GM18867 (cell line): ENCODE data around the gene STPG3.
"Not testable (repeated sequence)": the region's sequence is repeated elsewhere in the genome, so short reads cannot be mapped to it uniquely, and the experiment has no call there.

Source experiments
- ATAC-seq: cut with Tn5 transposase; IDR thresholded peaks from one replicate; pipeline ENCODE4 v1.9.1; 2021; ENCODE audit warnings: mild to moderate bottlenecking, moderate library complexity; ENCODE audit not compliant: unreplicated experiment

Gene STPG3

GRCh38 chr9:137244486-137245449 is 6.3 kb upstream of the STPG3 start:
- ATAC-seq, result no peak

DNA sequence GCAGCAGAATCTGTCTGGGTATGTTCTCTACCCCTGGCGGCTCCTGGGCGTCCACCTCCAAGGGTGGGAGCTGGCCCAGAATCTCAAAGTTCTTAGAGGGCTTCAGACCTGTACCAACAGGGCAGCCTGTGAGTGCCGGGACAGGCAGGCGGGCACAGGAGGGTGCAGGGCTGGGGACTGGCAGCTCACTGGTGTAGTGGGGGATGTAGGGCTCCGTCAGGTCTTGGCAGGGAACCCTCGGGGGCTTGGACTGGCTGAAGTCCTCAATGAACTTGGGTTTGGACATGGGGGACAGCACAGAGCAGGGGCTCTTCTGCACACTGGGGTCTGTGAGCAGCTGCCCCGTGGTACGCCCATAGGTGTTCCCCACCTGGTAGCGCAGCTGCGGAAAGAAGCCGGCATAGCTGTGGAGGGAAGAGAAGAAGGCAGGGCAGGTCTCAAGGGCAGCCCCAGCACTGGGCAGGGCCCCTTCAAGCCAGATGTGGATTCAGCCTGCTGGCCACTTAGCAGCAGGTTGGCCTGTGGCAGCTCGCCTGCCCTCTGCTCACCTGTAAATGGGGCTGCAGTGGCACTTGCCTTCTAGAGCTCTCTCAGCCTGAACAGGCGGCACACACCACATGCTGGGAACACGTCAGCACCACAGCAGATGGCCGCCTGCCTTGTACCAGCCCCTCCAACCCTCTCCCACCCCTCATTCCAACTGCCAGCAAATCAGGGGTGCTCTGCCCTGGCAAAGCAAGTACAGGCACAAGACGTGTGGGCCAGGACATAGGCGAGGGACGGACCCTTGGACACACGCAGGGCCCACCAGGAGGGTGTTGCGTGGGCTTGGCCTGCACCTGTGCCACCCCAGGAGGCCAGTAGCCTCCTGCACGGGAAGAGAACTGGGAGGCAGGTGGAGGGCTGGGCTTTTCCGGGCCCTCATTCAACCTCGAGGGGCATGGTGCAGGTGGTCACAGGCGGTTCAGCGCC is 5.3 kb upstream of the STPG3 start:
- ATAC-seq, result no peak

GRCh38 chr9:137247135-137247915 is 3.8 kb upstream of the STPG3 start:
- ATAC-seq, result no peak

- no peak for ATAC-seq
Measured at GRCh38 chr9:137247916-137248175, 3.2 kb upstream of the STPG3 start.

GRCh38 chr9:137250329-137251193 is 525 bp upstream of the STPG3 start:
- no peak for ATAC-seq

DNA sequence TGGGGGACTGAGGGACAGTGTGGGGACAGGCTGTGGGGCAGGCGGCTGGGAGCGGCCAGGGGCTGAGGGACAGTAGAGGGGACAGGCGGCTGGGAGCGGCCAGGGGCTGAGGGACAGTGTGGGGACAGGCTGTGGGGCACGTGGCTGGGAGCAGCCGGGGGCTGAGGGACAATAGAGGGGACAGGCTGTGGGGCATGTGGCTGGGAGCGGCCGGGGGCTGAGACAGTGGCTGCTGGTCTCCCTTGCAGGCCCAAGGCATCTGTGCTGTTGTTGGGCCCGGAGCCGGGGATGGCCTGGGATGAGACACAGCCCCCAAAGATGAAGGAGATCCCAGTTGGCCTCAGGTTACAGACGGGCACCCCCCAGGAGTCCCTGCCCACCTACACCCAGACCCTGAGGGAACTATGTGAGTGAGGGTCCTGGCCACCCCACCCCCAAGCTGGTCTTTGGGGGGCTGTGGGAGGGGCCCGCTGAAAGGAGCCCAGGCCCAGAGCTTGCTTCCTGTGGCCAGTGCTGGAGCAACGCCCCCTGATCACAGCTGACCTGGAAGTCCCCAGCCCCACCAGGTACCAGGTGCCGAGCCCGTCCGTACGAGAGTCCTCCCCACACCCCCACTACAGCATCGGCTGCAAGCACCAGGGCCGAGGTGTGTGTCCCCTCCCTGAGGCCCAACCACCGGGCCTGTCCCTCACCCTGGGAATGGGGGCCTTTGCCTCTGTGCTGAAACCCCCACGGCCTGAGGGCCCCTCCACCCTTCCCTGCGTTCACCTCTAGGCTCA is 593 bp downstream of the STPG3 start:
- no peak for ATAC-seq

DNA sequence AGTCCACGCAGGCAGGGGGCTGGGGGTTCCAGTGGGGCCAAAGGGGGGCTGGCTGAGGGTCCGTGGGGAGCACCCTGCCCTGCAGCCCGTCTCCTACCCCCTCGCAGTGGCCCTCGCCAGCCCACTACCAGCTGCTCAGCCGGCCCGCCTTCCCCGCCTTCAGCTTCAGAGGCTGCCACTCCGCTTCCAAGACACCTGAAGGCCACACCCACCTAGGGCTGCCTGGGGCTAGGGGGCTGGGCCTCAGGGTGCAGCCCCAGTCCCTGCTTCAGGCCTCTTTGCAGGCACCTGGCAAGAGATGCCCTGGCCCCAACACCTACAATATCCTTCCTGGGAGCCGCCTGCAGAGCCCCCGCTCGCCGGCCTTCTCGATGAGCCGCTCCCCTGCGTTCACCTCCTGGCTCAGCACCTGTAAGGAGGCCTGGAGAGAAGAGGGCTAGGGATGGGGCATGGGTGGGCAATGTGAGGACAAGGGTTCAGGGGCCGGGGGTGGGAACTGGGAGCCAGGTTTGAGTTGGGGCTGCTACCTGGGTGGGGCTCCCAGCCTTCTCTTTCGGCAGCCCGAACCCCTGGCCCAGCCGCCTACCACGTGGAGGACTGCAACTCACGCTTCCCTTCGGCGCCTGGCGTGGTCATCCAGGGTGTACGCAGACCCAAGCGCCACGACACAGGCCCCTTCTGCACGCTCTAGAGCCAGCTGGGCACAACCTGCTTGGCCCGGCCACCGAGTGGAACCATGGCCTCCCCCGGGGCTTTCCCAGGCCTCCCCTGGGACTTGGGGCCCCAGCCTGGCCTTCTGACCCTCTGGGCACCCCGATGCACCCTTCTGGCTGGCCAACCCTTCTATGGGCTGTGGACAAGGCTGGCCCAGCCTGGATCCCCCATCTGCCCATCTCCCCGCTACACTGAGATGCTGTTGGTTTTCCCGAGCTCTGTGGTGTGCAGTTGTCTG is 1.7 kb downstream of the STPG3 start:
- ATAC-seq, result no peak

GRCh38 chr9:137253717-137254623 is 2.9 kb downstream of the STPG3 start:
- ATAC-seq, result no peak

- ATAC-seq, result peak; percentile 76
Measured at GRCh38 chr9:137254624-137255447, 3.8 kb downstream of the STPG3 start, which contains the start of gene NELFB. Gene NELFB (plus strand): TSS chr9:137255327.

GRCh38 chr9:137255448-137256114 is 4.5 kb downstream of the STPG3 start:
- peak; percentile 26 for ATAC-seq

- ATAC-seq, result no peak
Measured at GRCh38 chr9:137256362-137256761, 5.3 kb downstream of the STPG3 start.

- no peak for ATAC-seq
Measured at GRCh38 chr9:137256856-137257255, 5.8 kb downstream of the STPG3 start.

- ATAC-seq, result not testable (repeated sequence)
Measured at GRCh38 chr9:137262173-137262908, 11.3 kb downstream of the STPG3 start.

- no peak for ATAC-seq
Measured at GRCh38 chr9:137262909-137263285, 11.8 kb downstream of the STPG3 start.

GRCh38 chr9:137263506-137263905 is 12.4 kb downstream of the STPG3 start:
- ATAC-seq, result no peak
